ENCODE results near the gene SEPTIN11. TPM values are rescaled to one million over a fixed set of nuclear protein-coding genes. Genes with fewer than 3 reads are reported as not detected.

SEPTIN11 gene
- polyA plus RNA-seq (2011; rRNA removed) (346 and 638 TPM in 2 replicates), polyA minus RNA-seq (2011; rRNA and poly(A)+ RNA removed) (406 and 470 TPM in 2 replicates)

DNA sequence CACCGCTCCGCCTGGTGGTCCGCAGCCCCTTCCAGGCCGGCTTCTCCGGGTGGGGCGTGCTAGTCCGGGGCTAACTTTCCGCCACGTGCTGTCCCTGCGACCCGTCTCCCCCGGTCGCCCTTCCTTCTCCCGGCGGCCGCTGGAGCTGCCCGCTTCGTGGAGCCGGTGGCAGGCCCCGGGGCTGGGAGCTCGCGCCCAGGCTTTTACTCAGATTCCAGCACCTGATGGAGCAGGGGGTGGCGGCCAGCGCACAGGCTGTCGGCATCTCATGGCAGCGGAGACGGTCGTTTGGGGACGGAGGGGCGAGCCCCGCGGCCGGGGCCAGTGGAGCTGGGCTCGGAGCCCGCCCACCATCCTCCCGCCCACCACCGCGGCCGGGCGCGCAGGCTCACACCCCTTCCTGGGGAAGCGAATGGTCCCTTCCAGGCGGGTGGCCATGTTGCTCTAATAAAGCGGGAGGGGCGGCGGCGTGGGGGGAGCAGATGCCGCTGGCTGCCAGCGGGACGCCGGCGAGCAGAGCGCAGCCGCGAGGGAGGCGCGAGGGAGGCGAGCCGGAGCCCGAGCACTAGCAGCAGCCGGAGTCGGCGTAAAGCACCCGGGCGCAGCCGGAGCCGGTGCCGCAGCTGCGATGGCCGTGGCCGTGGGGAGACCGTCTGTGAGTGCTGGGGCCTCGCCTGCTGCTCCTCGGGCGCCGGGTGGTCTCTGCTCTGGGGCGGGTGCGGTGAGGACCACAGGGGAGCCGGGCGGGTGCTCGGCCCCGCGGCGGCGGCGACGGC lies at the start of gene SEPTIN11:
SEPTIN11 (plus strand) TSS at position 477 of the 776 bp plus-strand sequence; CDS start at position 629, 152 bp downstream.
- TF ChIP-seq, protein P1, sequence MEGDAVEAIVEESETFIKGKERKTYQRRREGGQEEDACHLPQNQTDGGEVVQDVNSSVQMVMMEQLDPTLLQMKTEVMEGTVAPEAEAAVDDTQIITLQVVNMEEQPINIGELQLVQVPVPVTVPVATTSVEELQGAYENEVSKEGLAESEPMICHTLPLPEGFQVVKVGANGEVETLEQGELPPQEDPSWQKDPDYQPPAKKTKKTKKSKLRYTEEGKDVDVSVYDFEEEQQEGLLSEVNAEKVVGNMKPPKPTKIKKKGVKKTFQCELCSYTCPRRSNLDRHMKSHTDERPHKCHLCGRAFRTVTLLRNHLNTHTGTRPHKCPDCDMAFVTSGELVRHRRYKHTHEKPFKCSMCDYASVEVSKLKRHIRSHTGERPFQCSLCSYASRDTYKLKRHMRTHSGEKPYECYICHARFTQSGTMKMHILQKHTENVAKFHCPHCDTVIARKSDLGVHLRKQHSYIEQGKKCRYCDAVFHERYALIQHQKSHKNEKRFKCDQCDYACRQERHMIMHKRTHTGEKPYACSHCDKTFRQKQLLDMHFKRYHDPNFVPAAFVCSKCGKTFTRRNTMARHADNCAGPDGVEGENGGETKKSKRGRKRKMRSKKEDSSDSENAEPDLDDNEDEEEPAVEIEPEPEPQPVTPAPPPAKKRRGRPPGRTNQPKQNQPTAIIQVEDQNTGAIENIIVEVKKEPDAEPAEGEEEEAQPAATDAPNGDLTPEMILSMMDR (IDR thresholded peaks at IDR 0.05; ENCODE audit: insufficient read depth, low read depth, low read length): no peak
- Histone ChIP-seq H3K27me3 (ENCODE audit: control insufficient read depth, insufficient read depth, low read length) (no peaks in the 10 kb centered on the region), H3K36me3 (ENCODE audit: control insufficient read depth, insufficient read depth, low read length) (peaks cover 2% of the 10 kb centered on the region; the same call in 1 of the 2 replicates), H3K4me3 (ENCODE audit: low read depth, low read length) (peak within 1 kb of the TSS; percentile 60)
- POLR2A ChIA-PET: interaction anchor here (0.5 to 1.5 kb wide), 8 partner anchors 27 to 752 kb away, joined by 3 to 7 read pairs (median 3); no protein-coding TSS in a partner anchor
- DNase-seq (ENCODE audit: low read depth): peak; percentile 42
- CTCF ChIA-PET: interaction anchor here (0.6 to 0.9 kb wide), 2 partner anchors 15 to 26 kb away, joined by 3 read pairs; no protein-coding TSS in a partner anchor

DNA sequence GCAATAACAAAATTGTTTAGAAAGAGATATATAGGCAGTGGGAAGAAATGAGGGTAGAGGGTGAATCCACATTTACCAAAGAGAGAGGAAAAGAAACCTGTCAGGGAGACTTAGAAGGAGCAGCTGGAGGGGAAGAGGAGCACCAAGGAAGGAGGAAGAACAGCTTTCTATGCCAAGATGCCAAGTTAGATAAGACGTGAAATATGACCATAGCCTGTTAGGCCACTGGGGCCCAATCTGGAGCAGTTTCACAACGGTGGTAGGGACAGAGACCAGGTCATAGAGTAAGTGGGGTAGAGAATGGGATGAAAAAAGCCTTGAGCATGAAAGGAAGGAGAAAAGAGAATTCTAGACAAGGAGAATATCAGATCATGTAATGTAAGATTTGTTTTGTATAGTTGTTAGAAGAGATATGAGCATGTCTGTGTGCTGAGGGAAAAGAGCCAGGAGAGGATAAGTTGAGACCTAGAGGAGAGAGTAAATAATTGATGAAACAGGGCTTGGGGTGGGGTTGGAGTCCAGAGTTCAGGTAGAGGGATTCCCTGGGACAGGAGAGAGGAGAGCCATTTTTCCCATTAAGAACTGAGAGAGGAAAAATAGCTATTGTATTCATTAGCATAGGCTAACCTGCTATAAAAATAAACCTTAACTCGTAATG lies 47.2 kb upstream of the SEPTIN11 start:
- TF ChIP-seq, protein P1 (IDR thresholded peaks at IDR 0.05; ENCODE audit: insufficient read depth, low read depth, low read length): no peak
- ChIA-PET POLR2A (interaction anchor here (0.8 kb wide), 1 partner anchor 85 kb away, joined by 3 read pairs; no protein-coding TSS in a partner anchor), CTCF (interaction anchor here (1.2 kb wide), 2 partner anchors 8 to 9 kb away, joined by 3 to 5 read pairs; no protein-coding TSS in a partner anchor)
- H3K4me3 ChIP-seq (ENCODE audit: low read depth, low read length): no peak overlapping the region
- no peak for DNase-seq (ENCODE audit: low read depth)
- H3K27me3 ChIP-seq (ENCODE audit: control insufficient read depth, insufficient read depth, low read length): peaks cover 5% of the 10 kb centered on the region
- H3K36me3 ChIP-seq (ENCODE audit: control insufficient read depth, insufficient read depth, low read length): no peaks in the 10 kb centered on the region

DNA sequence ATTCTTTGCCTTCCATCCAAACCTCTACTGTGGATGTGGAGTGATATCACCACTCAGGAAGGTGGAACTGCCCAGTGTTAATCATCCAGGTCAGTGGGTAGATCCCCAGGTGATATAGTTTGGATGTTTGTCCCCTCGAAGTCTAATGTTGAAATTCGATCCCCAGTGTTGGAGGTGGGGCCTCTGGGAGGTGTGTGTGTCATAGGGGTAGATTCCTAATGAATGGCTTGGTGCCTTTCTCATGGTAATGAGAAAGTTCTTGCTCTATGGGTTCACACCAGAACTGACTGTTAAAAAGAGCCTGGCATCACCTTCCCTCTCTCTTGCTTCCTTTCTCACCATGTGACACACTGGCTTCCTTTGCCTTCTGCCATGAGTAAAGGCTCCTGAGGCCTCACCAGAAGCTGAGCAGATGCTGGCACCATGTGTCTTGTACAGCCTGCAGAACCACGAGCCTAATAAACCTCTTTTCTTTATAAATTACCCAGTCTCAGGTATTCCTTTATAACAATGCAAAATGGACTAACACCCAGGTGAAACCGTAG lies 44.8 kb upstream of the SEPTIN11 start:
- Histone ChIP-seq H3K4me3 (ENCODE audit: low read depth, low read length) (no peak overlapping the region), H3K27me3 (ENCODE audit: control insufficient read depth, insufficient read depth, low read length) (no peaks in the 10 kb centered on the region), H3K36me3 (ENCODE audit: control insufficient read depth, insufficient read depth, low read length) (no peaks in the 10 kb centered on the region)
- CTCF ChIA-PET: no interaction called here
- DNase-seq (ENCODE audit: low read depth): no peak
- POLR2A ChIA-PET: interaction anchor here (0.6 to 0.9 kb wide), 3 partner anchors 83 to 1662 kb away, joined by 3 to 4 read pairs (median 4); partner anchors contain the start of gene STBD1
- TF ChIP-seq, protein P1 (IDR thresholded peaks at IDR 0.05; ENCODE audit: insufficient read depth, low read depth, low read length): no peak

DNA sequence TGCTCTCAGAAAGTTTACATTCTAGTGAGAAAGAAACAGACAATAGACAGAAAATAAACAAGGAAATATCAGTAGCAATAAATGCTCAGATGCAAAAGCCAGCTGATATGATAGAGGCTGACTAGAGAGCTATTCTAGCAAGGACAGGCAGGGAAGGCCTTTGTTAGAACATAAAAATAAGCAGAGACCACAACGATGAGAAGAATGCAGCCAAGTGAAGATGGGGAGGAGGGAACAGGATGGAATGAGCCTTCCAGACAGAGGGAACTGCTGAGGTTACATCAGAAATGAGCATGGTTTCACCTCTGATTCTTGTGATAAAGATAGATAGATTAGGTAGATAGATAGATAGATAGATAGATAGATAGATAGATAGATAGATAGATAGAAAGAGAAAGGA lies 44.0 kb upstream of the SEPTIN11 start:
- Histone ChIP-seq H3K4me3 (ENCODE audit: low read depth, low read length) (no peak overlapping the region), H3K36me3 (ENCODE audit: control insufficient read depth, insufficient read depth, low read length) (no peaks in the 10 kb centered on the region), H3K27me3 (ENCODE audit: control insufficient read depth, insufficient read depth, low read length) (no peaks in the 10 kb centered on the region)
- TF ChIP-seq, protein P1 (IDR thresholded peaks at IDR 0.05; ENCODE audit: insufficient read depth, low read depth, low read length): no peak
- CTCF ChIA-PET: interaction anchor here (0.9 kb wide), 1 partner anchor 19 kb away, joined by 3 read pairs; no protein-coding TSS in a partner anchor
- peak; percentile 62 for DNase-seq (ENCODE audit: low read depth)
- POLR2A ChIA-PET: interaction anchor here (0.6 to 0.9 kb wide), 4 partner anchors 82 to 1661 kb away, joined by 3 to 4 read pairs (median 4); partner anchors contain the start of gene STBD1
